Activated T-cell treated with anti-CD3 and anti-CD28 coated beads, Interleukin-2, amount 50 U/mL, for 24 hours (primary cell): ENCODE data around the gene DHRS11.

Experiments used
- DNase-seq: peaks from one replicate; pipeline ENCODE4 v3.0.0-alpha.2; 2020
- H3K27ac Mint-ChIP-seq: 2 replicates; pipeline ENCODE4 v1.8.0; 2020; ENCODE audit warnings: mild to moderate bottlenecking, mixed read lengths
- H3K27me3 Mint-ChIP-seq: 2 replicates; pipeline ENCODE4 v1.8.0; 2020; ENCODE audit warnings: mixed read lengths
- H3K36me3 Mint-ChIP-seq: 2 replicates; pipeline ENCODE4 v1.8.0; 2020; ENCODE audit warnings: low read depth, mixed read lengths
- H3K4me1 Mint-ChIP-seq: 2 replicates; pipeline ENCODE4 v1.8.0; 2020; ENCODE audit warnings: low read depth, mixed read lengths
- H3K4me3 Mint-ChIP-seq: 2 replicates; pipeline ENCODE4 v1.8.0; 2020; ENCODE audit warnings: mild to moderate bottlenecking, moderate library complexity, mixed read lengths
- H3K9me3 Mint-ChIP-seq: 2 replicates; pipeline ENCODE4 v1.8.0; 2020; ENCODE audit warnings: mixed read lengths

The DHRS11 gene

DNA sequence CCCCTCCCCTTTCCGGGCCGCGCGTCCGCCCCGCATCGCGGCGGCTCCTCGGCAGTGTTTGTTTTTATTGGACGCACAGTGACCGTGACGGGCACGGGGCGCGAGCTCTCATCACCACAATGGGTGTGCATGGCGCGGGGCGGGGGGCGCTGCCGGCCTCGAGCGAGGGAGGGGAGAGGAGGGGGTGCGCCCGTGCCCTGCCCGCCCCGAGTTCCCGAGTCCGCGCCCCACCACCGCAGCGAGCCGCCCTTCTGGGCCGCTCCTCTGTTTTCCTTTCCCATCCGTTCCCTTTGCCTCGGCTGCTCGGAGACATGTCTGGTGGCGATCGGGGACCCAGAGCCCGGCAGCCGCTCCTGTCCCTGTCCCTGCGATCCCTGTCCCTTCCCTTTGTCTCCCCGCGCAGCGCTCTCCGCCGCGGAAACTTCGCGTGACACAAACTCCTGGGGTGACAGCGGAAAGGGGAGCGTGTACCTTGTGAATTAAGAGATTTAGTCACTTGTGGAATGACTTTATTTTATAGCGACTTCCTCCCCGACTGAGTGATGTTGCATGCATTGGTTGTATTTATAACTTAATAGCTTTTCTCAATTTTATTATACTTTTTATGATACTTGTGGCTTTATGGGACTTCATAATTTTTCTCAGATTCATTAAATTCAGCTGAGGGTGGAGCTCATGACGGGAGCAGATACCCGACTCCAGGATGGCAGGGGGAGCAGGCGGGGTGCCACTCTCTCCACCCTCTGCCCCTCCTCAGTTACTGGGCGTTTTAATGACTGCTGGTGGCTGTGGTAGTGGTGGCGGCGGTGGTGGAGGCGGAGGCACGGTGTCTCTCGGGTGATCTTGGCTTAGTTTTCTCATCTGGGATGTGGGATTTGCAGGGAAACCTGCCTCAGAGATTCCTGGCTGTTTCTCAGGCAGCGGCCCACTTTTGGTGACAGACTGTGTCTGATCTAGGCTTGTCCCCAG lies 50.5 kb downstream of the DHRS11 start:
- peaks cover 87% of the 10 kb centered on the region for H3K27me3 Mint-ChIP-seq
- no peaks in the 10 kb centered on the region for H3K9me3 Mint-ChIP-seq
- peak; percentile 41 for DNase-seq
- H3K4me1 Mint-ChIP-seq, result peaks cover 10% of the 10 kb centered on the region
- peak overlapping the region; percentile 74 for H3K4me3 Mint-ChIP-seq
- no peaks in the 10 kb centered on the region for H3K36me3 Mint-ChIP-seq
- H3K27ac Mint-ChIP-seq, result peak overlapping the region; percentile 64

DNA sequence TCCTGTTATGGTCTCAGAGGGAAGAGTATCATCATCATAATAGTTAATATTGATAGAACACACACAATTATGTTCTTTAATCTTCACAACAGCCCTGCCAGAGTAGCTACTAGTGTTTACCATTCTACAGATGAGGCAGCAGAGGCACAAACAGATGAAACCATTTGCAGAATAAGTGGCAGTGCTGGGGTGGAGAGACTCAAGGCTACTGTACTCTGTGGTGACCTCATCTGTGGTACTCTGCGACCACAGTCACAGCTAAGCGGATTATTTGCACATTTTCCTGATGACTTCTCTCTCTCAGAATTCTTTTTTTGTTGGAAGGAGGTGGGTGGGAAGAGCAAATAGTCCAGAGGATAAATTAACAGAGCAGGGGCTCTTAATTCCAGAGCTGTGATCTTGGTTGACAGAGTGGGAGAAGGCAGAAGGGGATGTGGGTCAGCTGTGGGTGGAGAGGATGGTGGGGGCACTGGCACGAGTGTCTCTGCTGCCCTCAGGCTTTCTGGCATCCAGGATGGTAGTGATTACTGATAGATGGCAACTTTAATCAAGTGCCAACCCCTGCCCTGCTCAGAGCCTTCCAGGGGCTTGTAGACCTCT lies 51.5 kb downstream of the DHRS11 start:
- peaks cover 83% of the 10 kb centered on the region for H3K27me3 Mint-ChIP-seq
- H3K9me3 Mint-ChIP-seq, result no peaks in the 10 kb centered on the region
- H3K4me1 Mint-ChIP-seq, result peaks cover 10% of the 10 kb centered on the region
- no peaks in the 10 kb centered on the region for H3K36me3 Mint-ChIP-seq
- no peak overlapping the region for H3K4me3 Mint-ChIP-seq
- DNase-seq, result no peak
- H3K27ac Mint-ChIP-seq, result no peak overlapping the region

DNA sequence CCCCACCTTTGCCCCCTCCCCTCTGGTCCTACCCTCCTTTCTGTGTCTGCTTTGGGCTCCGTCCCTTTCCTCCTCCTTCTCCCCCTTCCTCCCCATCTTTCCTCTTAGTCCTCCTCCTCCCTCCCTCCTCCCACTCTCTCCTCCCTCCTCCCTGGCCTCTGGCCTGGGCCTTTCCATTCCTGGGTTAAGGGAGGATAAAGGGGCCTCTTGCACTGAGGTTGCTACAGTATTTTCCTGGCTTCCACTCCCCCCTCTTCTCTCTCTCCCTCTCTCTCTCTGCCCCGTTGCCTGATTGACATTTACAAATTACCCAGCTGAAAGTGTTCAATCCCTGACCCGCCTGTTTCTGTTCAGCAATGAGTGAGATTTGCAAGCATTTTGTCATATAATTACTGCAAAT lies 53.7 kb downstream of the DHRS11 start:
- H3K4me3 Mint-ChIP-seq, result no peak overlapping the region
- no peaks in the 10 kb centered on the region for H3K9me3 Mint-ChIP-seq
- H3K36me3 Mint-ChIP-seq, result no peaks in the 10 kb centered on the region
- peaks cover 10% of the 10 kb centered on the region for H3K4me1 Mint-ChIP-seq
- DNase-seq, result no peak
- peaks cover 73% of the 10 kb centered on the region for H3K27me3 Mint-ChIP-seq
- no peak overlapping the region for H3K27ac Mint-ChIP-seq

DNA sequence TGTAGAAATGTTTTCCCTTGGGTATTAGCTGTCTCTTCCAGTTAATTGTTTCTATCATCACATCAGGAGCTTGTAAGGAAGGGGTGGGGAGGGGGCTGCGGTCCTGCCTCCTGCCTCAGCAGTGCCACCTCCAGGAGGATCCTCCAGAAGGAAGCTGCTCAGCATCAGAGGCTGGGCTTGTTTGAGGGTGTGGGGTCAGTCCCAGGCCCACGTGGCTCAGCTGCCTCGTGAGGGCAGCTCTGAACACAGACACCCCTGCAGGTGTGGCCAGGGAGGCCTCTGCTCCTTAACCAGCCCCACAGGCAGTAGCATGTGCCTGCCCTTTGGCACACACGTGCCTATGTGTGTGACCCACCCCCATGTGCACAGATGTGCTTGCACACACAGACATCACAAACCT lies 56.0 kb downstream of the DHRS11 start:
- Mint-ChIP-seq H3K27me3 (peaks cover 56% of the 10 kb centered on the region), H3K36me3 (no peaks in the 10 kb centered on the region)

DNA sequence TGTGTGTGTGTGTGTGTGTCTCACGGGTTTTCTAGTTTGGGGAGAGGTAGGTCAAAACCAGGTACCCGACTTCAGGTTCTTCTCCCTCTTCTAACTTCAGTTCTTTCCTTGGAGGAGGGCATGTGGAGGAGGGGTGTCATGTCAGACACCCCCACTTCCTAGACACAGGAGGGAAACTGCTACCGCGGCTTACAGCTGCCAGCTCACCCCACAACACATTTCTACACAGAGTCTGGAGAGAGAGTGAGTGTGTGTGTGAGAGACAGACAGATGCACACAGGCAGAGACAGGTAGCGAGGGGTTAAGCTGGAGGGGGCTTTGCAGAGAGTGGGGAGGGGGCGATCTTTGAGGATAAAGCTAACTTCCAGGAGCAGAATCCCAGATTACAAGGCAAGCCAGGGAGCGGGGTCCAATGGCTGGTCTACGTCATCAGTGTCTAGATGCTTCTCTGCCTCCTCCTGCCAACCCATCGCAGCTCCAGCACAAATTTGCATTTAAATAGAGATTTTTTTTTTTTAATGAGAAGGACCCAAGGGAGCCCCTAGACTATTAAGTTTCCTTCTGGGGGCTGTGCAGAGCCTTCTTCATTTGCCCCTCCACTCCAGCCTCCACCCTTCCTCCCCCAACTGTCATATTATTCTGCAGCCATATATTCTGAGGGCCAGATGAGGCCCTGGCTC lies 58.6 kb downstream of the DHRS11 start:
- Mint-ChIP-seq H3K27me3 (peaks cover 43% of the 10 kb centered on the region), H3K27ac (no peak overlapping the region), H3K36me3 (no peaks in the 10 kb centered on the region), H3K9me3 (no peaks in the 10 kb centered on the region), H3K4me3 (no peak overlapping the region), H3K4me1 (no peaks in the 10 kb centered on the region)
- DNase-seq, result no peak

More for the DNA sequence above, 56.0 kb downstream of the DHRS11 start:
- Mint-ChIP-seq H3K9me3 (no peaks in the 10 kb centered on the region), H3K4me3 (no peak overlapping the region), H3K27ac (no peak overlapping the region), H3K4me1 (peaks cover 3% of the 10 kb centered on the region)
- no peak for DNase-seq
